Measurements from ENCODE around the gene AKR1C1.
"Not testable (repeated sequence)": the region's sequence is repeated elsewhere in the genome, so short reads cannot be mapped to it uniquely, and the experiment has no call there.

The AKR1C1 gene

GRCh38 chr10:4962876-4963814 is at the start of gene AKR1C1:
Gene AKR1C1, plus strand, starts transcription at chr10:4963415. Its CDS starts 30 bp downstream, at chr10:4963445.
- not testable (repeated sequence) for H3K9me3 ChIP-seq (ENCODE audit: control insufficient read depth, low read length); H3K79me2 ChIP-seq; H3K36me3 ChIP-seq (ENCODE audit: control insufficient read depth, insufficient read depth, low read length); H3K4me2 ChIP-seq (ENCODE audit: low read length); H3K27me3 ChIP-seq (ENCODE audit: control insufficient read depth, insufficient read depth, low read length); H3K4me1 ChIP-seq; H3K27ac ChIP-seq; H3K4me3 ChIP-seq (ENCODE audit: low read depth, low read length); H3K9ac ChIP-seq; H2AFZ ChIP-seq

GRCh38 chr10:4914213-4914850 is 48.9 kb upstream of the AKR1C1 start:
- Histone ChIP-seq H3K9ac (no peak overlapping the region), H3K4me2 (ENCODE audit: low read length) (no peak overlapping the region)
- no peak for TF ChIP-seq CTCF (IDR thresholded peaks at IDR 0.05)

GRCh38 chr10:4916086-4916716 is 47.0 kb upstream of the AKR1C1 start:
- H3K9me3 ChIP-seq (ENCODE audit: control insufficient read depth, low read length) = no peaks in the 10 kb centered on the region
- TF ChIP-seq CTCF (IDR thresholded peaks at IDR 0.05) = no peak
- no peaks in the 10 kb centered on the region for H3K27me3 ChIP-seq (ENCODE audit: control insufficient read depth, insufficient read depth, low read length)
- no peak overlapping the region for H3K9ac ChIP-seq
- H3K79me2 ChIP-seq = no peaks in the 10 kb centered on the region
- no peak overlapping the region for H3K27ac ChIP-seq
- no peak overlapping the region for H3K4me3 ChIP-seq (ENCODE audit: low read depth, low read length)
- no peak overlapping the region for H2AFZ ChIP-seq
- no peaks in the 10 kb centered on the region for H3K36me3 ChIP-seq (ENCODE audit: control insufficient read depth, insufficient read depth, low read length)
- no peak overlapping the region for H3K4me2 ChIP-seq (ENCODE audit: low read length)
- H3K4me1 ChIP-seq = no peaks in the 10 kb centered on the region

More at GRCh38 chr10:4914213-4914850, 48.9 kb upstream of the AKR1C1 start:
- no peaks in the 10 kb centered on the region for H3K9me3 ChIP-seq (ENCODE audit: control insufficient read depth, low read length)
- no peak overlapping the region for H3K27ac ChIP-seq
- H3K36me3 ChIP-seq (ENCODE audit: control insufficient read depth, insufficient read depth, low read length) = no peaks in the 10 kb centered on the region
- H2AFZ ChIP-seq = no peak overlapping the region
- no peaks in the 10 kb centered on the region for H3K4me1 ChIP-seq
- no peaks in the 10 kb centered on the region for H3K79me2 ChIP-seq
- H3K27me3 ChIP-seq (ENCODE audit: control insufficient read depth, insufficient read depth, low read length) = no peaks in the 10 kb centered on the region
- no peak overlapping the region for H3K4me3 ChIP-seq (ENCODE audit: low read depth, low read length)

- Histone ChIP-seq H3K4me1 (no peaks in the 10 kb centered on the region), H3K27ac (no peak overlapping the region), H3K9me3 (ENCODE audit: control insufficient read depth, low read length) (no peaks in the 10 kb centered on the region), H3K36me3 (ENCODE audit: control insufficient read depth, insufficient read depth, low read length) (no peaks in the 10 kb centered on the region), H3K79me2 (no peaks in the 10 kb centered on the region), H3K4me2 (ENCODE audit: low read length) (no peak overlapping the region), H3K4me3 (ENCODE audit: low read depth, low read length) (no peak overlapping the region), H3K27me3 (ENCODE audit: control insufficient read depth, insufficient read depth, low read length) (no peaks in the 10 kb centered on the region), H3K9ac (no peak overlapping the region), H2AFZ (no peak overlapping the region)
- TF ChIP-seq CTCF (IDR thresholded peaks at IDR 0.05) = no peak
Measured at GRCh38 chr10:4918236-4918635, 45.0 kb upstream of the AKR1C1 start.

- not testable (repeated sequence) for H3K27me3 ChIP-seq (ENCODE audit: control insufficient read depth, insufficient read depth, low read length)
Measured at GRCh38 chr10:4924482-4924881, 38.7 kb upstream of the AKR1C1 start.

More at GRCh38 chr10:4924482-4924881, 38.7 kb upstream of the AKR1C1 start:
- not testable (repeated sequence) for H3K79me2 ChIP-seq; H3K4me3 ChIP-seq (ENCODE audit: low read depth, low read length); H3K4me1 ChIP-seq; H2AFZ ChIP-seq; H3K27ac ChIP-seq; H3K9ac ChIP-seq; H3K9me3 ChIP-seq (ENCODE audit: control insufficient read depth, low read length); H3K4me2 ChIP-seq (ENCODE audit: low read length); H3K36me3 ChIP-seq (ENCODE audit: control insufficient read depth, insufficient read depth, low read length)
